Measurements from ENCODE around the gene DCTN4. TPM values are rescaled to one million over a fixed set of nuclear protein-coding genes. Genes with fewer than 3 reads are reported as not detected.

DCTN4 gene
- polyA plus RNA-seq, 2 of the 4 experiments (the other 2 are of a cell fraction) = 18.7 to 38.4 TPM

DNA sequence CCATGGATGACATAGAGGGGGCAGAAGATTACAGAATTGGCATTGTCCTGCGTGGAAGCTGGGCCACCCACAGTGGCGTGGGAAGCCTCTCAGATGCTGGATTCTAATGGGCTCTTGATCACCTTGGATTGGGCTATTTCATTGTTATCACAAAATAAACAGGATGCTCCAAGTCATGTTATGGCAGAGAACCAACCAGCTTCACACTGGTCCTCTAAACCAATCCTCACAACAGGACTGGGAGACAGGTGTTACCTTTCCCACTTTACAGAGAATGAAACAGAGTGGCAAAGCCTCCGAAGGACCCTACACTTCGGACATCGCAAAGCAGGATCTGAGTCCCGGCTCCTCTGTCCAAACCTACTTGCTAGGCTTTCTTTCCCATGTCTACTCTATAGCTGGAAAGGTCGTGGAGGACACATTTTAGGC is 19.3 kb upstream of the DCTN4 start:
- 77% methylated on average over 7 of the region's 7 CpGs for WGBS (ENCODE audit: missing lambda C conversion rate)
- Histone ChIP-seq H3K4me3 (peak overlapping the region; percentile 81), H3K4me1 (peaks cover 9% of the 10 kb centered on the region), H3K27ac (peak overlapping the region; percentile 78 to 86), H3K4me2 (peak overlapping the region; percentile 96), H3K9me3 (no peaks in the 10 kb centered on the region)
- DNase-seq (ENCODE audit: low read depth in 1 of 2, low spot score in 1 of 2) (no peak), FAIRE-seq (no peak), ATAC-seq (no peak)
- TF ChIP-seq, protein P1, sequence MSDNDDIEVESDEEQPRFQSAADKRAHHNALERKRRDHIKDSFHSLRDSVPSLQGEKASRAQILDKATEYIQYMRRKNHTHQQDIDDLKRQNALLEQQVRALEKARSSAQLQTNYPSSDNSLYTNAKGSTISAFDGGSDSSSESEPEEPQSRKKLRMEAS (IDR thresholded peaks at IDR 0.05) = no peak
- no peak for TF ChIP-seq NFE2L2 (conservative IDR thresholded peaks at IDR 0.05; ENCODE audit: low read length)
- ChIA-PET CTCF (interaction anchor here (0.6 to 3.2 kb wide), 23 partner anchors 8 to 446 kb away, joined by 3 to 34 read pairs (median 5); partner anchors contain the start of genes CCDC69, DCTN4, MYOZ3 and RBM22), POLR2A (interaction anchor here (1.2 to 1.9 kb wide), 3 partner anchors 19 to 328 kb away, joined by 4 to 12 read pairs (median 6); partner anchors contain the start of genes DCTN4 and RBM22)

DNA sequence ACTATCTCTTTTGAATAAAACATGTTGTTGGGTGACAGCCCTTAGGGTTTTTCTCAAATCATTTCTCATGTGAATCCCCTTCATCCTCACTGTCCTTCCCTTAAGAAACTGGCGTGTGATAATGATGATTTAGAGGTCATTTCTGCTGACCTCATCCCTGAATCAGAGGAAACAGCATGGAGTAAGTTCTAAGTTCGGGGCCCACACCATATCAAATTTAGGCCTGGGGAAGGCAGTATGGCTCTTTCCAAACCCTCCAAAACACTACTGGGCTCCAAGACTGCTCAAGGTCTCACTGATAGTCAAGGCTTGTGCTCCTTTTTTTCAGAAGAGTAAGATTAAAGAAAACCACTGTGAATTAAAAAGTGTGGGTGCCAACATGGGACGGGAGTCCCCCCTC is 18.9 kb upstream of the DCTN4 start:
- POLR2A ChIA-PET = interaction anchor here (1.6 to 1.9 kb wide), 2 partner anchors 19 to 328 kb away, joined by 4 to 12 read pairs; partner anchors contain the start of gene DCTN4
- WGBS (ENCODE audit: missing lambda C conversion rate) = 83% methylated on average over 3 of the region's 3 CpGs

GRCh38 chr5:150774145-150774544 is 15.3 kb upstream of the DCTN4 start:
- CTCF ChIA-PET = interaction anchor here (0.6 to 1.6 kb wide), 2 partner anchors 9 to 390 kb away, joined by 3 read pairs; no protein-coding TSS in a partner anchor
- no peak for FAIRE-seq

More for the DNA sequence above, 18.9 kb upstream of the DCTN4 start:
- H3K4me2 ChIP-seq = peak overlapping the region; percentile 96; the same call in 2 of the 3 replicates
- CTCF ChIA-PET = interaction anchor here (0.6 to 3.2 kb wide), 14 partner anchors 9 to 446 kb away, joined by 3 to 34 read pairs (median 4); partner anchors contain the start of genes CCDC69 and MYOZ3
- no peak overlapping the region for H3K4me3 ChIP-seq
- H3K27ac ChIP-seq = no peak overlapping the region
- H3K9me3 ChIP-seq = no peaks in the 10 kb centered on the region
- H3K4me1 ChIP-seq = peaks cover 9% of the 10 kb centered on the region
- ATAC-seq = no peak
- no peak for FAIRE-seq
- TF ChIP-seq SREBF2 (IDR thresholded peaks at IDR 0.05) (no peak), FOSB (CRISPR knock-in tag; IDR thresholded peaks at IDR 0.05) (no peak), ESRRA (IDR thresholded peaks at IDR 0.05; ENCODE audit: borderline replicate concordance, low read length) (no peak), EHF (CRISPR knock-in tag; IDR thresholded peaks at IDR 0.05) (no peak)
- no peak for DNase-seq (ENCODE audit: low read depth in 1 of 2, low spot score in 1 of 2)

More at GRCh38 chr5:150774145-150774544, 15.3 kb upstream of the DCTN4 start:
- Histone ChIP-seq H3K27ac (no peak overlapping the region), H3K4me1 (peaks cover 5% of the 10 kb centered on the region), H3K4me3 (no peak overlapping the region), H3K4me2 (no peak overlapping the region), H3K9me3 (no peaks in the 10 kb centered on the region)
- no peak for ATAC-seq
- TF ChIP-seq USF2 (IDR thresholded peaks at IDR 0.05) (no peak), MAFK (IDR thresholded peaks at IDR 0.05; ENCODE audit: partially characterized antibody) (no peak), HOXA7 (CRISPR knock-in tag; IDR thresholded peaks at IDR 0.05) (no peak), RARB (CRISPR knock-in tag; IDR thresholded peaks at IDR 0.05) (no peak), EP300 (IDR thresholded peaks at IDR 0.05) (no peak), POLR2A (IDR thresholded peaks at IDR 0.05; ENCODE audit: low read length) (no peak), ESRRA (IDR thresholded peaks at IDR 0.05; ENCODE audit: borderline replicate concordance, low read length) (no peak), HEYL (CRISPR knock-in tag; IDR thresholded peaks at IDR 0.05) (no peak), CBX2 (IDR thresholded peaks at IDR 0.05; ENCODE audit: borderline replicate concordance, low read depth) (no peak), RCOR1 (IDR thresholded peaks at IDR 0.05; ENCODE audit: low read depth, low read length) (no peak), SREBF2 (IDR thresholded peaks at IDR 0.05) (no peak), RNF2 (IDR thresholded peaks at IDR 0.05; ENCODE audit: borderline replicate concordance, low read depth) (no peak)
- TF ChIP-seq, protein P2, sequence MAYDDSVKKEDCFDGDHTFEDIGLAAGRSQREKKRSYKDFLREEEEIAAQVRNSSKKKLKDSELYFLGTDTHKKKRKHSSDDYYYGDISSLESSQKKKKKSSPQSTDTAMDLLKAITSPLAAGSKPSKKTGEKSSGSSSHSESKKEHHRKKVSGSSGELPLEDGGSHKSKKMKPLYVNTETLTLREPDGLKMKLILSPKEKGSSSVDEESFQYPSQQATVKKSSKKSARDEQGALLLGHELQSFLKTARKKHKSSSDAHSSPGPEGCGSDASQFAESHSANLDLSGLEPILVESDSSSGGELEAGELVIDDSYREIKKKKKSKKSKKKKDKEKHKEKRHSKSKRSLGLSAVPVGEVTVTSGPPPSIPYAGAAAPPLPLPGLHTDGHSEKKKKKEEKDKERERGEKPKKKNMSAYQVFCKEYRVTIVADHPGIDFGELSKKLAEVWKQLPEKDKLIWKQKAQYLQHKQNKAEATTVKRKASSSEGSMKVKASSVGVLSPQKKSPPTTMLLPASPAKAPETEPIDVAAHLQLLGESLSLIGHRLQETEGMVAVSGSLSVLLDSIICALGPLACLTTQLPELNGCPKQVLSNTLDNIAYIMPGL (CRISPR knock-in tag; IDR thresholded peaks at IDR 0.05; ENCODE audit: borderline replicate concordance) = no peak
- TF ChIP-seq, protein P3, sequence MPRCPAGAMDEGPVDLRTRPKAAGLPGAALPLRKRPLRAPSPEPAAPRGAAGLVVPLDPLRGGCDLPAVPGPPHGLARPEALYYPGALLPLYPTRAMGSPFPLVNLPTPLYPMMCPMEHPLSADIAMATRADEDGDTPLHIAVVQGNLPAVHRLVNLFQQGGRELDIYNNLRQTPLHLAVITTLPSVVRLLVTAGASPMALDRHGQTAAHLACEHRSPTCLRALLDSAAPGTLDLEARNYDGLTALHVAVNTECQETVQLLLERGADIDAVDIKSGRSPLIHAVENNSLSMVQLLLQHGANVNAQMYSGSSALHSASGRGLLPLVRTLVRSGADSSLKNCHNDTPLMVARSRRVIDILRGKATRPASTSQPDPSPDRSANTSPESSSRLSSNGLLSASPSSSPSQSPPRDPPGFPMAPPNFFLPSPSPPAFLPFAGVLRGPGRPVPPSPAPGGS (IDR thresholded peaks at IDR 0.05) = no peak
- TF ChIP-seq, protein P4, sequence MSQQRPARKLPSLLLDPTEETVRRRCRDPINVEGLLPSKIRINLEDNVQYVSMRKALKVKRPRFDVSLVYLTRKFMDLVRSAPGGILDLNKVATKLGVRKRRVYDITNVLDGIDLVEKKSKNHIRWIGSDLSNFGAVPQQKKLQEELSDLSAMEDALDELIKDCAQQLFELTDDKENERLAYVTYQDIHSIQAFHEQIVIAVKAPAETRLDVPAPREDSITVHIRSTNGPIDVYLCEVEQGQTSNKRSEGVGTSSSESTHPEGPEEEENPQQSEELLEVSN (IDR thresholded peaks at IDR 0.05; ENCODE audit: borderline replicate concordance, low read depth) = no peak
- TF ChIP-seq, protein P5, sequence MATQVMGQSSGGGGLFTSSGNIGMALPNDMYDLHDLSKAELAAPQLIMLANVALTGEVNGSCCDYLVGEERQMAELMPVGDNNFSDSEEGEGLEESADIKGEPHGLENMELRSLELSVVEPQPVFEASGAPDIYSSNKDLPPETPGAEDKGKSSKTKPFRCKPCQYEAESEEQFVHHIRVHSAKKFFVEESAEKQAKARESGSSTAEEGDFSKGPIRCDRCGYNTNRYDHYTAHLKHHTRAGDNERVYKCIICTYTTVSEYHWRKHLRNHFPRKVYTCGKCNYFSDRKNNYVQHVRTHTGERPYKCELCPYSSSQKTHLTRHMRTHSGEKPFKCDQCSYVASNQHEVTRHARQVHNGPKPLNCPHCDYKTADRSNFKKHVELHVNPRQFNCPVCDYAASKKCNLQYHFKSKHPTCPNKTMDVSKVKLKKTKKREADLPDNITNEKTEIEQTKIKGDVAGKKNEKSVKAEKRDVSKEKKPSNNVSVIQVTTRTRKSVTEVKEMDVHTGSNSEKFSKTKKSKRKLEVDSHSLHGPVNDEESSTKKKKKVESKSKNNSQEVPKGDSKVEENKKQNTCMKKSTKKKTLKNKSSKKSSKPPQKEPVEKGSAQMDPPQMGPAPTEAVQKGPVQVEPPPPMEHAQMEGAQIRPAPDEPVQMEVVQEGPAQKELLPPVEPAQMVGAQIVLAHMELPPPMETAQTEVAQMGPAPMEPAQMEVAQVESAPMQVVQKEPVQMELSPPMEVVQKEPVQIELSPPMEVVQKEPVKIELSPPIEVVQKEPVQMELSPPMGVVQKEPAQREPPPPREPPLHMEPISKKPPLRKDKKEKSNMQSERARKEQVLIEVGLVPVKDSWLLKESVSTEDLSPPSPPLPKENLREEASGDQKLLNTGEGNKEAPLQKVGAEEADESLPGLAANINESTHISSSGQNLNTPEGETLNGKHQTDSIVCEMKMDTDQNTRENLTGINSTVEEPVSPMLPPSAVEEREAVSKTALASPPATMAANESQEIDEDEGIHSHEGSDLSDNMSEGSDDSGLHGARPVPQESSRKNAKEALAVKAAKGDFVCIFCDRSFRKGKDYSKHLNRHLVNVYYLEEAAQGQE (IDR thresholded peaks at IDR 0.05) = no peak
- TF ChIP-seq, protein P6, sequence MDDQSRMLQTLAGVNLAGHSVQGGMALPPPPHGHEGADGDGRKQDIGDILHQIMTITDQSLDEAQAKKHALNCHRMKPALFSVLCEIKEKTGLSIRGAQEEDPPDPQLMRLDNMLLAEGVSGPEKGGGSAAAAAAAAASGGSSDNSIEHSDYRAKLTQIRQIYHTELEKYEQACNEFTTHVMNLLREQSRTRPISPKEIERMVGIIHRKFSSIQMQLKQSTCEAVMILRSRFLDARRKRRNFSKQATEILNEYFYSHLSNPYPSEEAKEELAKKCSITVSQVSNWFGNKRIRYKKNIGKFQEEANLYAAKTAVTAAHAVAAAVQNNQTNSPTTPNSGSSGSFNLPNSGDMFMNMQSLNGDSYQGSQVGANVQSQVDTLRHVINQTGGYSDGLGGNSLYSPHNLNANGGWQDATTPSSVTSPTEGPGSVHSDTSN (IDR thresholded peaks at IDR 0.05) = no peak
- TF ChIP-seq, protein P1 (IDR thresholded peaks at IDR 0.05) = no peak
- TF ChIP-seq, protein P7, sequence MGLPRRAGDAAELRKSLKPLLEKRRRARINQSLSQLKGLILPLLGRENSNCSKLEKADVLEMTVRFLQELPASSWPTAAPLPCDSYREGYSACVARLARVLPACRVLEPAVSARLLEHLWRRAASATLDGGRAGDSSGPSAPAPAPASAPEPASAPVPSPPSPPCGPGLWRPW (IDR thresholded peaks at IDR 0.05) = no peak
- WGBS (ENCODE audit: missing lambda C conversion rate) = 32% methylated on average over 1 of the region's 1 CpG
- DNase-seq (ENCODE audit: low read depth in 1 of 2, low spot score in 1 of 2) = no peak
- POLR2A ChIA-PET = no interaction called here
